Measurements from ENCODE around the gene PLXNB2. TPM values are rescaled to one million over a fixed set of nuclear protein-coding genes. Genes with fewer than 3 reads are reported as not detected.
"Not testable (repeated sequence)": the region's sequence is repeated elsewhere in the genome, so short reads cannot be mapped to it uniquely, and the experiment has no call there.

The PLXNB2 gene, protein sequence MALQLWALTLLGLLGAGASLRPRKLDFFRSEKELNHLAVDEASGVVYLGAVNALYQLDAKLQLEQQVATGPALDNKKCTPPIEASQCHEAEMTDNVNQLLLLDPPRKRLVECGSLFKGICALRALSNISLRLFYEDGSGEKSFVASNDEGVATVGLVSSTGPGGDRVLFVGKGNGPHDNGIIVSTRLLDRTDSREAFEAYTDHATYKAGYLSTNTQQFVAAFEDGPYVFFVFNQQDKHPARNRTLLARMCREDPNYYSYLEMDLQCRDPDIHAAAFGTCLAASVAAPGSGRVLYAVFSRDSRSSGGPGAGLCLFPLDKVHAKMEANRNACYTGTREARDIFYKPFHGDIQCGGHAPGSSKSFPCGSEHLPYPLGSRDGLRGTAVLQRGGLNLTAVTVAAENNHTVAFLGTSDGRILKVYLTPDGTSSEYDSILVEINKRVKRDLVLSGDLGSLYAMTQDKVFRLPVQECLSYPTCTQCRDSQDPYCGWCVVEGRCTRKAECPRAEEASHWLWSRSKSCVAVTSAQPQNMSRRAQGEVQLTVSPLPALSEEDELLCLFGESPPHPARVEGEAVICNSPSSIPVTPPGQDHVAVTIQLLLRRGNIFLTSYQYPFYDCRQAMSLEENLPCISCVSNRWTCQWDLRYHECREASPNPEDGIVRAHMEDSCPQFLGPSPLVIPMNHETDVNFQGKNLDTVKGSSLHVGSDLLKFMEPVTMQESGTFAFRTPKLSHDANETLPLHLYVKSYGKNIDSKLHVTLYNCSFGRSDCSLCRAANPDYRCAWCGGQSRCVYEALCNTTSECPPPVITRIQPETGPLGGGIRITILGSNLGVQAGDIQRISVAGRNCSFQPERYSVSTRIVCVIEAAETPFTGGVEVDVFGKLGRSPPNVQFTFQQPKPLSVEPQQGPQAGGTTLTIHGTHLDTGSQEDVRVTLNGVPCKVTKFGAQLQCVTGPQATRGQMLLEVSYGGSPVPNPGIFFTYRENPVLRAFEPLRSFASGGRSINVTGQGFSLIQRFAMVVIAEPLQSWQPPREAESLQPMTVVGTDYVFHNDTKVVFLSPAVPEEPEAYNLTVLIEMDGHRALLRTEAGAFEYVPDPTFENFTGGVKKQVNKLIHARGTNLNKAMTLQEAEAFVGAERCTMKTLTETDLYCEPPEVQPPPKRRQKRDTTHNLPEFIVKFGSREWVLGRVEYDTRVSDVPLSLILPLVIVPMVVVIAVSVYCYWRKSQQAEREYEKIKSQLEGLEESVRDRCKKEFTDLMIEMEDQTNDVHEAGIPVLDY (N-terminal part only)
- total RNA-seq (2014; rRNA removed; shearing (Covaris generic)) = 27.6 and 37.1 TPM in 2 replicates

DNA sequence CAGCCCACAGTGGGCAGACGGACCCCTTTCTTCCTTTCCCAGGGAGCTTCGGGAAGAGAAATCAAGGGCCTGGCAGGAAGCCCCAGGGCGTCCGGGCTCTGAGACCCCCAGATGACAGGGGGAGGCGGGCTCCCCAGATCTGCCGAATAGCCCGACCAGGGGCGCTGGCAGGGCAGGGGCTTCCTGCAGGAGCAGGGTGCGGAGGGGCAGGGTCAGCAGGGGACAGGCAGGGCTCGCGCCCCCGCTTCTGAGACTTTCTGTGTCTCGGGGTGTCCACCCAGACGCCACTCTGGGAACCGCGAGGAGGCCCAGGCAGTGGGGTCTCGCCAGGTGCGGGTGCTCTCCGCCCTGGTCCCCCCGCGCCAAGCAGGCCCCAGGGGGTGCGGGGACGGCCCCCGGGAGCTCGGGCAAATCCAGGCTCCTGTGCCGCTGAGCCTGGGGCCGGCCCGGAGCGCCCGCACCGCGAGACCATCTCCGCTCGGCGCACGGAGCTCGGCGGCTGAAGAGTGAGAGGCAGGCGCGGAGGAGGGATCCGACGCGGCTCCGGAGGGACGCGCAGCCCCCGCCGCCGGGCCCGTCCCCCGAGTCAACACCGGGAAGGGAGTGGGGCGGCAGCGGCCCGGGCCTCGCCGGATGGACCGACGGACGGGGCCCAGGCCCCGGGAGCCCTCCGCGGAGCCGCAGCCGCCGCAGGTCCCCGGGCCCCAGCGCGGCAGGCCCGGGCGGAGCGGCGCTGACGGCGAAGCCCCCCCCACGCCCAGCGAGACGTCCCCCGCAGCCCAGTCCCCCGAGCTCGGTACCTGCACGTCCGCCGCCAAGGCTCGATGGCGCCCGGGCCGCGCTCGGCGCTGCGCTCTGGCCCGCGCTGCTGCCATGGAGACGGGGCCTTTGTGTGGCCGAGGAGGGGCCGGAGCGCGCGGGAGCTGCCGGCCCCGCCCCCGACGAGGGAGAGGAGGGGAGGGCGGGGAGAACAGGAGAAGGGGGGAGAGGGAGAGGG lies at the start of gene PLXNB2:
Gene PLXNB2 (minus strand): TSS at position 894 of the 997 bp plus-strand sequence. CDS start 17,062 bp downstream, outside the sequence.
- DNase-seq (ENCODE audit: low read depth) = peak; percentile 77

DNA sequence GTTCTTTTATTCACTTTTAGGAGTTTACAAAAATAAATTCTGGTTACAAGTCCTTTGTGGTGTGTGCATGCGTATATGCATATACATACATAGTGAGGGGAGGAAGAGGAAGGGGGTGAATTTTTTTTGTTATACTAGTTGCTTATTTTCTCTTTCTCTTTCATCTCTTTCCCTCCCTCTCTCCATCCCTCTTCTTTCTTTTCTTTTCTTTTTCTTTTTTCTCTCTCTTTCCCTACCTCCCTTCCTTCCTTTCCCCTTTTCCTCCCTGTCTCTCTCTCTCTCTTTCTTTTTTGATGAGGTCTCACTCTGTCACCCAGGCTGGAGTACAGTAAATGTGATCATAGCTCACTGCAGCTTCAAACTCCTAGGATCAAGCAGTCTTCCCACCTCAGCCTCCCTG lies 49.8 kb upstream of the PLXNB2 start:
- no peak for DNase-seq (ENCODE audit: low read depth)

DNA sequence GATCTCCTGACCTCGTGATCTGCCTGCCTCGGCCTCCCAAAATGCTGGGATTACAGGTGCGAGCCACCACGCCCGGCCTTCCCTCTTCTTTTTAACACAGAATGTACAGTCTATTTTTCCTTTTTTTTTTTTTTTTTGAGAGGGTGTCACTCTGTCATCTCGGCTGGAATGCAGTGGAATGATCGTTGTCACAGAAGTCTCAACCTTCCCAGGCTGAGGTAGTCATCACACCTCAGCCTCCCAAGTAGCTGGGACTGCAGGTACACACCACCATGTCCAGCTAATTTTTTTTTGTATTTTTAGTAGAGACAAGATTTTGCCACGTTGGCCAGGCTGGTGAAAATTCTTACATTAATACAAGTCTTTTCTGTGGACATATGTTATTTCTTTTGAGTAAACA lies 48.7 kb upstream of the PLXNB2 start:
- DNase-seq (ENCODE audit: low read depth) = no peak

DNA sequence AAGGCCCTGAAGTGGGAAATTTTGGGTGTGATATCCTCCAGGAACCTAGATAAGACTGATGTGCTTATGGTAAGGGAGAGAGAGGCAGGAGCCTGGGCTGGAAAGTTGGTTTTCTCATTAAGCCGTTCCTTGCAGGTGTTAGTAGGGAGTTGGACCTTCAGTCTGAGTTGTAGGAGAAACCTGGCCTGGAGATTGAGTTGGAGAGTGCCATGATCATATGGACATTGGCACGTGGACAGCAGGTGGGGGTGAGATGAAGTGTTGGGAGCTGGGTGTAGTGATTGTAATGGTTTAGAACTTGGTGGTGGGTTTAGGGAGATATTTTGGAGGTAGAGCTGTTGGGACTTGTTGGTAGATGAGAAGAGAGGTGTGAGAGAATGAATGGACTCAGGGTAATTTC lies 40.6 kb upstream of the PLXNB2 start:
- no peak for DNase-seq (ENCODE audit: low read depth)

DNA sequence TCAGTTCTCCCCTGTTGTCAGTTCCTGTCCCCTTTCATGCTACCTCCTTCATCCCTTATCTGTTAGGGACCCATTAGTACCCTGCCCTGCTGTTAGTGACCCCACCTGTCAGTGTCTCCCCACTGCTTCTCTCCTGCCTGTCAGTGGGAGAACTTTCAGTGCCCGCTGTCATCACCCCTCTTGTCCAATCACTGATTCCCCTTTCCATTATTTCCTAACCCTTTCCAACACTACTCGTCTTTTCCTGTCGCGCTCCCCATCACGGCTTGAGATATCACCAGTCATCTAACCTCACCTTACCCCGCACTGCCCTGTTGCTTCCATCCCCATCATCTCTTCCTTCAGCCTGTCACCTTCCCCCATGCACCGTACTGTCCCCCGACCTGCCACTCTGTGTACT lies 39.7 kb upstream of the PLXNB2 start:
- no peak for DNase-seq (ENCODE audit: low read depth)

DNA sequence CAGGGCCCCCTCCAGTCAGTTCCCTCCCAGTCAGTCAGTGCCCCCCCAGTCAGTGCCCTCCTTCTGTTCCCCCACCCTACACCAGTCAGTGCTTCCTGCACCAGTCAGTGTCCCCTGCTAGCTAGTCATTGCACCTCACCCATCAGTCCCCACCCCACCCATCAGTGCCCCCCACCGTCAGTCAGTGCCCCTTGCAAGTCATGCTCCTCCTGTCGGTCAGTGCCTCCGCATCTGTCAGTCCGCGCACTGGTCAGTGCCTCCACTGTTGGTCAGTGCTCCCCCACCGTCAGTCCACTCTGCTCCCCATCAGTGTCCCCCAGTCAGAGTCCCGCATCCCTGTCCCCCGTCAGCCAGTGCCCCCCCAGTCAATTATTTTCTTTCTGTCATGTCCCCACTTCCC lies 39.0 kb upstream of the PLXNB2 start:
- no peak for DNase-seq (ENCODE audit: low read depth)

DNA sequence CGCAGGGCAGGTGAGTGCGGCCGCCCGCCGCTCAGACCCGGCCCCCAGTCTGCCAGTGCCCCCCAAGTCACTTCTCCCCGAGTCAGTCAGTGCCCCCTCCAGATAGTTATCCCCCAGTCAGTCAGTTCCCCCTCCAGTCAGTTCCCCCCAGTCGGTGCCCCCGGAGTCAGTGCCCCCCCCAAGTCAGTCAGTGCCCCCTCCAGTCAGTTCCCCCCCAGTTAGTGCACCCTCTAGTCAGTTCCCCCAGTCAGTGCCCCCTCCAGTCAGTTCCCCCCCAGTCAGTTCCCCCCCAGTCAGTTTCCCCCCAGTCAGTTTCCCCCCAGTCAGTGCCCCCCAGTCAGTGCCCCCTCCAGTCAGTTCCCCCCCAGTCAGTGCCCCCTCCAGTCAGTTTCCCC lies 36.1 kb upstream of the PLXNB2 start:
- DNase-seq (ENCODE audit: low read depth) = no peak

DNA sequence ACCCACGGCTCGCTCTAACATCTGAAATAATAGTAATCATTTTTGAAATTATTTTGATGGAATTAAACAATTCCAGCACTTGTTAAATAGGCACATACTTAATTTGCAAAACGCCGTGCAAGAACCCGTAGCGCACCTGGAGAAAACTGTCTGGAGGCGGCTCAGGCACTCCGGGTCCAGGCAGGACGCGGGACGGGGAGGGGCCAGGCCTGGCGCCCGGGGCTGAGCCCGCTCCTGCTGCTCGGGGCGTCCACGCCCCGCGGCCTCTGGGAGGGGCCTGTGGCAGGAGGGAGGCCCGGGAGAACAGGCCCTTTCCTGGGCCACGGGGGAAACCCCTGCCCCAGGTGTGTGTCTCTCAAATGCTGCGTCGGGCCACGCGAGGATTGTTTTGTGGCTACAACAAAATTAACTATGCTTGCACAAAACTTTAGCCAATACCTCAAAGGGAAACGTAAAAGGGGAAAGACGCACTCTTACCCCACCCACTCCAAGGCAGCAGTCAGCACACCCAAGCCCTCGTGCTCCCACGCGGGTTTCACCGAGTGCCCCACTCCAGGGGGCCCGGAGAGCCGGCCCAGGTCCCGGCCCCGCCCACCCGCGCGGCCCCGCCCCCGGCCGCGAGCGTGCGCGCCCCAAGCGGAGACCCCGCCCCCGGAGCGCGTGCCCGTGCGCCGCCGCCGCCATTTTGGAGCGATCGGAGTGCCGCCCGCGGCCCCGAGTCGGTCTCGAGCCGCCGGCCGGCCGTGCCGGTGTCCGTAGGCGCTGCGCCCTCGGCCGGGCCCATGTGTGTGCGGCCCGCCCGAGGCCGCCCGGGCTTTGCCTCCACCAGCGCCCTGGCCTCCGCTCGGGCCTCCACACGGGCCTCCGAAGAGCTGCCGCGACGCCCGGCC lies 35.5 kb upstream of the PLXNB2 start, which contains the start of gene PPP6R2:
Gene PPP6R2 (plus strand): TSS at position 677 of the 890 bp plus-strand sequence. CDS start 50,582 bp downstream, outside the sequence.
- peak; percentile 54 for DNase-seq (ENCODE audit: low read depth)

DNA sequence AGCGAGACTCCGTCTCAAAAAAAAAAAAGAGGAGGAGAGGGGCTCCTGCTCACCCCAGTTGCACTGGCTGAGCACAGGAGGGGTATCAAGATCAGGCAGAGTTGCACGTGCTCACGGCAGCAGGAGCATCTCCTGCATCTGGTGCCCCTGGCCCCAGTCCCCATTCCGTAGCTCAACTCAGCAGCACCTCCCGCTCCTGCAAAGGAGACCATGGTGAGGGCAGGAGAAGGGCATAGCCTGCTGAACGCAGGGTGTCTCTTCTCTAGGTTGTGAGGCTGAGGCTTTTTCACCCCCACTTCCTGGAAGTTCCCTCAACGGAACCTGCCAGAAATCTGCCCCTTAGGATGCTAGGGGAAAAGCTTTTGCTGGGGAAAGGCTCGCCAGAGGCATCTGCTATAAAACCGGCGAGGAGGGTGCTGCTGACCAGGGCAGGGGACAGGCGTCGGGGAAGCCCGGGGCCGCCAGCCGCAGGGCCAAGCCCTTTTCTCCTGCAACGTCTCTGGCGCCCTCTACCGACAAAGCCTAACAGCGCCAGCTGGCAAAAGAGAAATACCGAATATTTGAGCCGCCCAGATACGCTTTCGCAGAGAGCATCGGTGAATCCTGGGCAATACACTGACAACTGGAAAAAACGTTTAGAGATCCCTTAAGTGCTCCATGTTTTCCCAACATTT lies 34.7 kb upstream of the PLXNB2 start:
- DNase-seq (ENCODE audit: low read depth) = peak; percentile 78

DNA sequence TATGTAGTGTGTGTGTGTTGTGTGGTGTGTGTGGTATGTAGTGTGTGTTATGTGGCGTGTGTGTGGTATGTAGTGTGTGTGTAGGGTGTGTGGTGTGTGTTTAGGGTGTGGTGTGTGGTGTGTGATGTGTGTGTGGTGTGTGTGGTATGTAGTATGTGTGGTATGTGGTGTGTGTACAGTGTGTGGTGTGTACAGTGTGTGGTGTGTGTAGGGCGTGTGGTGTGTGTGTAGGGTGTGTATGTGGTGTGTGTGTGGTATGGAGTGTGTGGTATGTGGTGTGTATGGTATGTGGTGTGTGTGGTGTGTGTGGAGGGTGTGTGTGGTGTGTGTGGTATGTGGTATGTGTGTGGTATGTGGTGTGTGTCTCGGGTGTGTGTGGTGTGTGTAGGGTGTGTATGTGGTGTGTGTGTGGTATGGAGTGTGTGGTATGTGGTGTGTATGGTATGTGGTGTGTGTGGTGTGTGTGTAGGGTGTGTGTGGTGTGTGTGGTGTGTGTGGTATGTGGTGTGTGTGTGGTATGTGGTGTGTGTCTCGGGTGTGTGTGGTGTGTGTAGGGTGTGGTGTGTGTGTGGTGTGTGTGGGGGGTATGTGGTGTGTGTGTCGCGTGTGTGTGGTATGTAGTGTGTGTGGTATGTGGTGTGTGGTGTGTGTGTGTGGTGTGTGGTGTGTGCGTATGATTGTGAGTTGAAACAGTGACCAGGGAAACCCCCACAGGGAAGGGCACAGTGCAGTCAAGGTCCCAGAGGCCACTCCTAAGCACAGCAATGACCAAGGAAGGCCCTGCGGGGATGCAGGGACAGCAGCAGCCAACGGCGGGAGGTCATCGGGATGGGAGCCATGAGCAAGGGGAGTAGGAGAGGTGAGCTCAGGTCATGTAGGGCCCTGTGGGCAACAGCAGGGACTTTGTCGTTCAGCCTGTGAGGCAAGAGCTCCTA lies 32.8 kb upstream of the PLXNB2 start:
- DNase-seq (ENCODE audit: low read depth) = peak; percentile 58

DNA sequence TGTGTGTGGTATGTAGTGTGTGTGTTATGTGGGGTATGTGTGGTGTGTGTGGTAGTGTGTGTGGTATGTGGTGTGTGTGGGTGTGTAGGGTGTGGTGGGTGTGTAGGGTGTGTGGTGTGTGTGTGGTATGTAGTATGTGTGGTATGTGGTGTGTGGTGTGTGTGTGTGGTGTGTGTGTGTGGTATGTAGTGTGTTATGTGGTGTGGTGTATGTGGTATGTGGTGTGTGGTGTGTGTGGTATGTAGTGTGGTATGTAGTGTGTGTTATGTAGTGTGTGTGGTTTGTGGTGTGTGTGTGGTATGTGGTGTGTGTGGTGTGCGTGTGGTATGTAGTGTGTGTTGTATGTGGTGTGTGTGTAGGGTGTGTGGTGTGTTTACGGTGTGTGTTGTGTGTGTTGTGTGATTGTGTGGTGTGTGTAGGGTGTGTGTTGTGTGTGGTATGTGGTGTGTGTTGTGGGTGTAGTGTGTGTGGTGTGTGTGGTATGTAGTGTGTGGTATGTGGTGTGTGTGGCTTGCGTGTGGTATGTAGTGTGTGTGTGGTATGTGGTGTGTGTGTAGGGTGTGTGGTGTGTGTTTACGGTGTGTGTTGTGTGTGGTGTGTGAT lies 31.5 kb upstream of the PLXNB2 start:
- DNase-seq (ENCODE audit: low read depth) = no peak

DNA sequence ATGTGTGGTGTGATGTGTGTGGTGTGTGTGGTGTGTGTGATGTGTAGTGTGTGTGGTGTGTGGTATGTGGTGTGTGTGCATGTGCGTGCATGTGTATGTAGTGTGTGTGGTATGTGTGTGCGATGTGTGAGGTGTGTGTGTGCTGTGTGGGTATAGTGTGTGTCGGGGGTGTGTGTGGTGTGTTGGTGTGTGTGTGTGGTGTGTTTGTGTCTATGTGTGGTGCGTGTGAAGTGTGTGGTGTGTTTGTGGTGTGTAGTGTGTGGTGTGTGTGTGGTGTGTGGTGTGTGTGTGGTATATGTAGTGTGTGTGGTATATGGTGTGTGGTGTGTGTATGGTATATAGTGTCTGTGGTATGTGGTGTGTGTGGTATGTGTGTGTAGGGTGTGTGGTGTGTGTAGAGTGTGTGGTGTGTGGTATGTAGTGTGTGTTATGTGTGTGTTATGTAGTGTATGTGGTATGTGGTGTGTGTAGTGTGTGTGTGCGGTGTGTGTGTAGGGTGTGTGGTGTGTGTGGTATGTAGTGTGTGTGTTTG lies 30.7 kb upstream of the PLXNB2 start:
- no peak for DNase-seq (ENCODE audit: low read depth)

DNA sequence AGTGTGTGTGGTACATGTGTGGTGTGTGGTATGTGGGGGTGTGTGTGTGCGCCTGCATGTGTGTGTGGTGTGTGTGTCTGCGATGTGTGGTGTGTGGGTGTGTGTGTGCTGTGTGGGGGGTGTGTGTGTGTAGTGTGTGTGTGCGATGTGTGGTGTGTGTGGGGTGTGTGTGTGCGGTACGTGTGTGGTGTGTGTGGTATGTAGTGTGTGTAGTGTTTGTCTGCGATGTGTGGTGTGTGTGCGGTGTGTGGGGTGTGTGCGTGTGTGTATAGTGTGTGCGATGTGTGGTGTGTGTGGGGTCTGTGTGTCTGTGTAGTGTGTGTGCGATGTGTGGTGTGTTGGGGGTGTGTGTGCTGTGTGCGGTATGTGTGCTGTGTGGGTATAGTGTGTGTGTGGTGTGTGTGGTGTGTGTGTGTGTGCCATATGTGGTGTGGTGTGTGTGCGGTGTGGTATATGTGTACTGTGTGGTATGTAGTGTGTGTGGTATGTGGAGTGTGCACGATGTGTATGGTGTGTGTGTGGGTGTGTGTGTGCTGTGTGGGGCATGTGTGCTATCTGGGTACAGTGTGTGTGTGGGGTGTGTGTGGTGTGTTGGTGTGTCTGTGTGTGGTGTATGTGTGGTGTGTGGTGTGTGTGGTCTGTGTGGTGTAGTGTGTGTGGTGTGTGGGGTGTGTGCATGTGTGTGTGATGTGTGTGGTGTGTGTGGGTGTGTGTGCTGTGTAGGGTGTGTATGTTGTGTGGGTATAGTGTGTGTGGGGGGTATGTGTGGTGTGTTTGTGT lies 30.0 kb upstream of the PLXNB2 start:
- DNase-seq (ENCODE audit: low read depth) = no peak

DNA sequence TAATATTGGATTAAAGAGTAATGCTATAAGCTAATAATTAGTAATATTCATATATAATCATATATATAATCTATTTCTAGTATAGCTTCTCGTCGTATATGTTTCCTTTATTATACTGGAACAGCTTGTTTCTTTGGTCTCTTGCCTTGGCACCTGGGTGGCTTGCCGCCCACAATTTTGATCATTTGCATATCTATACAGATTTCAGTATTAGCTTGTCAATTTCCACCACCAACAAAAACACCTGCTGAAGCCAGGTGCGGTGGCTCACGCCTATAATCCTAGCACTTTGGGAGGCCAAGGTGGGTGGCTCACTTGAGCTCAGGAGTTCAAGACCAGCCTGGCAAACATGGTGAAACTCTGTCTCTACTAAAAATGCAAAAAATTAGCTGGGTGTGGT lies 27.0 kb upstream of the PLXNB2 start:
- DNase-seq (ENCODE audit: low read depth) = not testable (repeated sequence)

DNA sequence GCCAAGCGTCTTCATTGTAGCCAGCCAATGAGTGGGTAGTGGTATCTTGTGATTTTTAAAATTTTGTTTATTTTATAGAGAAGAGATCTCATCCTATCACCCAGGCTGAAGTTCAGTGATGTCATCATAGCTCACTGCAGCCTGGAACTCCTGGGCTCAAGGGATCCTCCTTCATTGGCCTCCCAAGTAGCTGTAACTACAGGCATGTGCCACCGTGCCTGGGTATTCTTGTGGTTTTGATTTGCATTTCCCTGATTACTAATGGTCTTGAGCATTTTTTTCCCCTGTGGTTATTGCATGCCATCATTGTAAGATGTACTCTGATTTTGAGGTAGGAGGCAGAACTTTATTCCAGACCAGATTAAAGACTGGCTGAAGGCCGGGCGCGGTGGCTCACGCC lies 21.8 kb upstream of the PLXNB2 start:
- DNase-seq (ENCODE audit: low read depth) = peak; percentile 65

DNA sequence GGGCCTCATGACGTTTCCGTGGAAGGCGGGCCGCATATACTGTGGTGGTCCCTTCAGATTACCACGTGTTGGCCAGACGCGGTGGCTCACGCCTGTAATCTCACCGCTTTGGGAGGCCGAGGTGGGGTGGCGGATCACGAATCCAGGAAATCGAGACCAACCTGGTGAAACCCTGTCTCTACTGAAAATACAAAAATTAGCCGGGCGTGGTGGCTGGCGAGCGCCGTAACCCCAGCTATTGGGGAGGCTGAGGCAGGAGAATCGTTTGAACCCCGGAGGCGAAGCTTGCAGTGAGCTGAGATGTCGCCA lies 20.2 kb upstream of the PLXNB2 start:
- no peak for DNase-seq (ENCODE audit: low read depth)
